HuH-7.5 (cell line): Measurements from ENCODE around the gene EXOG.

Experiments used
- DNase-seq: peaks from one replicate; pipeline ENCODE4 v3.0.0; 2011; ENCODE audit warnings: low spot score

EXOG gene

GRCh38 chr3:38496131-38496910 lies at the start of gene EXOG:
EXOG (plus strand) TSS chr3:38496340; CDS start chr3:38496368, 28 bp downstream.
- peak; percentile 94 for DNase-seq

- DNase-seq, result no peak
Measured at GRCh38 chr3:38446812-38447211, 49.3 kb upstream of the EXOG start.

- DNase-seq, result no peak
Measured at GRCh38 chr3:38450853-38451252, 45.3 kb upstream of the EXOG start.

- DNase-seq, result peak; percentile 93
Measured at GRCh38 chr3:38453075-38453912, 42.8 kb upstream of the EXOG start, which contains the start of gene ACVR2B. ACVR2B (plus strand) TSS chr3:38453890; CDS start chr3:38454323, 433 bp downstream.

- DNase-seq, result no peak
Measured at GRCh38 chr3:38453913-38454177, 42.3 kb upstream of the EXOG start.

- peak; percentile 68 for DNase-seq
Measured at GRCh38 chr3:38454178-38454883, 41.8 kb upstream of the EXOG start.

GRCh38 chr3:38454884-38455638 lies 41.1 kb upstream of the EXOG start:
- peak; percentile 96 for DNase-seq

- peak; percentile 57 for DNase-seq
Measured at GRCh38 chr3:38455639-38456430, 40.3 kb upstream of the EXOG start.

GRCh38 chr3:38457111-38458003 lies 38.8 kb upstream of the EXOG start:
- DNase-seq, result no peak

GRCh38 chr3:38458796-38459498 lies 37.2 kb upstream of the EXOG start:
- no peak for DNase-seq

GRCh38 chr3:38459499-38460048 lies 36.6 kb upstream of the EXOG start:
- DNase-seq, result no peak

- no peak for DNase-seq
Measured at GRCh38 chr3:38460377-38461270, 35.5 kb upstream of the EXOG start.

- DNase-seq, result no peak
Measured at GRCh38 chr3:38465588-38466154, 30.5 kb upstream of the EXOG start.

- no peak for DNase-seq
Measured at GRCh38 chr3:38468765-38469164, 27.4 kb upstream of the EXOG start.

- no peak for DNase-seq
Measured at GRCh38 chr3:38469852-38470251, 26.3 kb upstream of the EXOG start.

- DNase-seq, result no peak
Measured at GRCh38 chr3:38471260-38471857, 24.8 kb upstream of the EXOG start.

- DNase-seq, result no peak
Measured at GRCh38 chr3:38472342-38472741, 23.8 kb upstream of the EXOG start.
